HG02759 (cell line): ENCODE data around the gene C1orf141.
A peak's percentile ranks its signal among the peaks of the same experiment; 100 is the strongest.
"Not testable (repeated sequence)": the region's sequence is repeated elsewhere in the genome, so short reads cannot be mapped to it uniquely, and the experiment has no call there.

Experiments used
- ATAC-seq: cut with Tn5 transposase; IDR thresholded peaks from one replicate; pipeline ENCODE4 v1.9.1; 2021; ENCODE audit warnings: mild to moderate bottlenecking, moderate library complexity; ENCODE audit not compliant: unreplicated experiment

C1orf141 gene

GRCh38 chr1:67143966-67144365 is 9.2 kb upstream of the C1orf141 start:
- ATAC-seq = no peak

DNA sequence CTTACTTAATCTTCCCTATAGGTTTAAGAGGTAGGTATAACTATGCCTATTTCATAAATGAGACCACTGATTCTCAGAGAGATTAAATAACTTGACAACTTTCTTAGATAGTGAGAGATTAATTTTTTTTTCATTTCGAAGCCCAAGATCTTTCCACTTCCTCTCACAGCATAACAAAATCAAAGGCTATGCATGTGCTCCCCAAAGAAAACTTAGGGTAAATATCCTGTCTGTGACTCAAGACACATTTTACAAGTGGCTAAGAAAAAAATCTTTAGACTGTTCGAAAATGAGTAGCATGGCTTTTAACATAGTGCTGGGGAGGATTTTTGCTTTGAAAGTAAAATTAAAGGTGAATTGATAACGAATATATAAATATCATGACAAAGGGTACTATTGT is 8.2 kb upstream of the C1orf141 start:
- ATAC-seq = no peak

DNA sequence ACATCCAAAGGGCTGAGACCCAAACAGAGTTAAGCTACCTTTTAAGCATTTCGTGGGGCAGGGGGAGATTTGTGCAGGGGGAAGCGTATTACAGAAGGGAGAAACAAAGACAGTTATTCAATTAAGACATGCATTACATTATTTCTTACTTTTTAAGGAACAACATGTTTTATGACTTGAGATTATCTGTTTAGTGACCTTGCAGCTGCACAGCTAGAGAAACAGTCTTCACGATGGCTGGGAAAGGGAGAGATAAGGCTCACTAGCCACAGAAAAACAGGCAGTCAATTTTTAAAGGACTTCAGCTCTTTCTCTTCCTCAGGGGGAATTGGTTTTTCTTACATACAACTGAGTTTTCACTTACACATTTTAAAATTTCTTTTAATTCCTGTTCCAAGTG is 7.1 kb upstream of the C1orf141 start:
- not testable (repeated sequence) for ATAC-seq

GRCh38 chr1:67140460-67140859 is 5.7 kb upstream of the C1orf141 start:
- ATAC-seq = no peak

DNA sequence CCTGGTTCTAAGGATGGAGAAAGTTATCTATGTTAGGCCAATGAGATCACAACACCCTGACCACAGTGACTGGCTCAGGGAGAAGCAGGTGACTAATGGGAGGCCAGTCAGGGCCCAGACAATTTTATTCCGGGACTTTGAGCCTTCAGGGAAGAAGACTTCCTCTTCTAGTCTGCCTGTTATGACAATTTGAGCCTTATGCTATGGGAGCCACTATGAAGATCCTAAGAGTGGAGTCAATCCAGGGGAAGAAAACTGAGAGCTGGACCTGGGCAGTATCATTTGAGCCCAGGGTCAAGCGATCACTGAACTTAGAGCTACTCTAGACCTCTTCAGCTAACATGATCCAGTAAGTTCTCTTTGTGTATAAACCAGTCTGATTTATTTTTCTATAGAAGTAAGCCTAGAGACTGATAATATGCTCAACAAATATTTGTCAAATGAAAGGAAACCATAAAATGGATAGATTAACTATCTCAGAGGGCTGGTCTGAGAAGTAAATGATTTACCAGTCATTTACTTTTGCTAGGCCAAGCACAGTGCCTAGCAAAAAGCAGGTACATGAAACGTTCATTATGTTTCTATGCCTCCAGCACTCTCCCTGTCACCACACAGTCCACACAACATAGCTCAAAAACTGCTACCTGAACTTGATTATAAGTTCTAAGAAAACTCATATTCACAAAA is 4.2 kb upstream of the C1orf141 start:
- no peak for ATAC-seq

DNA sequence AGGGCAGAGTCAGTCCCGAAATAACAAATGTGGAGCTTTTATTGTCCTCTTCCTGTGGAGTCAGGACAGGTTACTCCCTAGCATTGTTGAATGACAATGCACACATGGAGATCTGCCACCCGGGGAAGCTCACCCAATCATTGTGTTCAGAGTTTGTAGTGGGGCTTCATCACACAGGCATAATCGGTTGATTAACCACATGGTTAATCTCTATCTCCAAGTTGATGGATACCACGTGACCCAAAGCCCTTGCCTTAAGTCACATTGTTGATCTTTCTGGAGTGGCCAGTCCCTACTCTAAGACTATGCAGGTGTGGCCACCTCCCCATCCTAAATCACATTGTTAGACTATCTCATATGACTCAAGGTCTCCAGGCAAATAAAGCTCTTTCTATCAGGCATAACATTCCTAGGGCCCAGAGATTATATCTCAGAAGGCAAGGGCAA is 2.6 kb upstream of the C1orf141 start:
- ATAC-seq = no peak

DNA sequence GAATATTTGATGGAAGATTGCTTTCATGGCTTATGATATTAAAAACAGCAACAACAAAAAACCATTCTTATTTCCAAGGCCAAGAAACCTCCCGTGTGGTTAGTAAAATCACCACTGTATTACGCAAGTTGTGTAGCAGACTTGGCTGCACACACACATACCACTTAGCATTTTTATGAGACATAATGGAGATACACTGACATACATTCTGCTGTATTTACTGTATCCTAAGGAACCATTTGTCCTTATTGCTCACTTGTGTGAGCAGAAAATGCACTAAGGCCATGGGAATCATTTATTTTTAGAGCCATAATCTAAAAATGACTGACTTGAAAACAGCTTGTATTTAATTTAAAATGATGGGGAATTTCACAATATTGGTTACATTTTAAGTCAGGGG is 584 bp upstream of the C1orf141 start:
- no peak for ATAC-seq

DNA sequence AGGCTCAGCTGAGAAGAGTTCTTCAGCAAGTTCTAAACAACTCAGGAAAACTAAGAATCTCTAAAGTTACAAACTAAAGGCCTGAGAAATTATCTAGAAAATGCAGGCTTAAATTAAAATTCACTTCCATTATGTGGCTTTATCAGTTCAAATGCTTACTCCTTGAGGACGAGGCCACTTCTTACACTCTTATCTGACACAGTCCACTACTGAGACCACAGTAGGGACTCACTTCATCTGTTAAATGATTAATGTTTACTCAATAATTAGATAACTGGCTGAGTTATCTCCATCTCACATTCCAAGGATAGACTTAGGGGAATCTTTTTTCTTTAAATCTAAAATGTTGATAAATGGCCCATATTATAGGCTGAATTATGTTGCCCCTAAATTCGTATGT is 1.6 kb downstream of the C1orf141 start:
- ATAC-seq = no peak

DNA sequence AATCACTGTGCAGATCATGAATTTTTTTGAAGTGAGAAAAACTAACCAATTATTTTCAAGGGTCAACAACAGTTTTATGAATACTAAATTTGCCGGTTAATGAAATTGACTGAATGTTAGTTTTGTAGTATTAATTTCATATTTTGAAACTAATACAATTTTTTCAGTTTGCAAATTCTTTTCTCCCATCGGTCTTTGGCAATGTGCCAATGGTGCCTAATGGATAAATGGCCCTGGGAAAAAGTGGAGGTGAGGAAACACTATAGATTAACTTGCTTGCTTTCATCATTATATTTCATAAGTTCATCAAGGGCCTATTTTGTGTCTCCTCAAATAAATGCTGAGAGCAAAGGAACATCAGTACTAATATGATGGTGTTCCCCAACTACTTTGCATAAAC is 4.1 kb downstream of the C1orf141 start:
- no peak for ATAC-seq

GRCh38 chr1:67126974-67127373 is 7.8 kb downstream of the C1orf141 start:
- no peak for ATAC-seq

- ATAC-seq = no peak
Observed at GRCh38 chr1:67126111-67126746, 8.5 kb downstream of the C1orf141 start.

DNA sequence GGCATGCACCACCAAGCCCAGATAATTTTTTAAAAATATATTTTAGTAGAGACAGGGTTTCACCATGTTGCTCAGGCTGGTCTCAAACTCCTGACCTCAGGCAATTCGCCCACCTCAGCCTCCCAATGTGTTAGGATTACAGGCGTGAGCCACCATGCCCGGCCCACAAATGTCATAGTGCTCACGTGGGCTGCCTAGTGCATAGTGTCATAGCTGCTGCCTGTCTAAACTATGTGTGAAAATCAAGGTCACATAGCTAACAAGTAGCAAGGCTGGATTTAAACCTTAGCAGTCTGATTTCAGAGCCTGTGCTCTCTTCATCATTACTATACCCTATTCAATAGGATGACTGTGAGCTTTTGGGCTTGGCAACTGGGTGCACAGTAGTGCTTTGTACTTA is 10.3 kb downstream of the C1orf141 start:
- ATAC-seq = no peak

DNA sequence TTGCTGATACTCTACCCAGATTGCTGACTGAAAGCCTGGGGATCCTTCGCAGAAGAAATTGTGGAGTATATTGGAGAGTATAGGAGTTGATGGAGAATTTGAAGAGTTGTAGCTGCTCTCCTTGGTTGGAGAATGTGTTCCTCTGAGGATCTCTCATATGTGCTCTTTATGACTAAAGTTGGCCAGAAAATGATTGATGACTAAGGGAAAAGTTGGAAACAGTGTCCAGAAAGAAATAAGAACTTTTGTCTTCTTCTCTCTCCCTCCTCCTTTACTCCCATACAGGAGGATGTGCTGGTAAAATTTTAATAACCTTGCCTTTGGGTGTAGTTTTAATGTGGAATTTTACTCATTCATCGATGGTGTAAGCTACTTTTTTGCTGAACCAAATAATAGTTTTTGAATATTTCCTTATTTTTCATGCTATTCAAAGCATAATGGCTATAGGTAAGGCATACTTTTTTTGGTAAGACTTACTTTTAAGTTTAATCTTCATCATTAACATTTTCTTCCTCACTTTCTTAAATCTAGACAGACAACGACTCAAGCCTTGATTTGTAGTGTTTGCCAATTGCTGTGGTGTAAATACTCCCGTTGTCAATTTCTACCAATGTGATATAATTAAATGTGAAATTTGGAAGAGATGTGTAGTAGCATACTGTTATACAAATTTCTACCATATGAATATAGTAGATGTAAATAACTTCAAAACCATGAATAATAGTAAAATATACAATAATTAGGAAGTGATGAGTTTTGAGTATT is 13.7 kb downstream of the C1orf141 start:
- no peak for ATAC-seq

DNA sequence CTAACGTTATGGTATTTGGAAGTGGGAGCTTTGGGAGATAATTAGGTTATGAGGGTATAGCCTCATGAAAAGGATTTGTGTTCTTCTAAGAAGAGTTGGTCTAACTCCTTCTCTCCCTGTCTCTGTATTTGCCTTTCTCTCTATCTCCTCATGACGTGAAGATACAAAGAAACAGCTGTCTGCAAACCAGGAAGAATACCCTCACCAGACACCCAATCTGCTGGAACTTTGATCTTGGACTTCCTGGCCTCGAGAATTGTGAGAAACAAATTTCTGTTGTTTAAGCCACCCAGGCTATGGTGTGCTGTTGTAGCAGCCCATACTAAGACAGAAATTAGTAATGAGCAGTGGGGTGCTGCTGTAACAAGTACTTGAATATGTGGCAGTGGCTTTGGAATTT is 16.1 kb downstream of the C1orf141 start:
- no peak for ATAC-seq

DNA sequence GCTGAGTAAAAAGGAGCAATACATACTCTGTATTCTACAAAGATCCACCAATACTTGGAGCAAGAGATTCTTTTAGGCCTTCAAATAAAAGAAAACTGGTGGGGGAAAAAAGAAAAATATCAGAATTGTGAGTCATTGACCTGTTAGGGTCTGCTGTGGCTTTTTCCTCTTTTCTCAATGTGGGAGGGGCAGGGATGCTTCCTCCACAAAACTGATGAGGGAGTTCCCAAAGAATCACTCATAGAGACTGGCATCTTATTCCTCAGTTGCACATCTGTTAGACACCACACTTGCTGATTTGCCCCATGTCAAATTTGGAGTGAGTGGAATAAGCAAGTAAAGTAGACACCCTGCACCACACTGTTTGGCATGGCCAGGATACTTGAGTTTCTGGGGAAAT is 16.6 kb downstream of the C1orf141 start:
- ATAC-seq = no peak

DNA sequence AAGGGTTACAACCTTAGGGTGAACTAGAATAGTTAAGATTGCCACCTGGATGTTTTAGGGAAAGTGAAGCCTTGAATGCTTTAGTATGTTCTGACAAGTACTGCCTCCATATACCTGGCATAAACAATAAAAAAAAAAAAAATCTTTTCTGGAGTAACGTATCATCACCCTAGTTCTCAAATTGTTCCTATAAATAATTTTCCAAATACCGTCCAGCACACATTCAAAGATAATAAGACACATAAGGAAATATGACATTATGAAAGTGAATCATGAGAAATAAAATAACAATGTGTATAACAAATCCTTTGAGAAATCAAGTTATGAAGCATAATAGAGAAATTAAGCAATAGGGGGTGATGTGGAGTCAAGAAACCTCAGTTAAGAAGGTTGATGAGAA is 20.6 kb downstream of the C1orf141 start:
- no peak for ATAC-seq

DNA sequence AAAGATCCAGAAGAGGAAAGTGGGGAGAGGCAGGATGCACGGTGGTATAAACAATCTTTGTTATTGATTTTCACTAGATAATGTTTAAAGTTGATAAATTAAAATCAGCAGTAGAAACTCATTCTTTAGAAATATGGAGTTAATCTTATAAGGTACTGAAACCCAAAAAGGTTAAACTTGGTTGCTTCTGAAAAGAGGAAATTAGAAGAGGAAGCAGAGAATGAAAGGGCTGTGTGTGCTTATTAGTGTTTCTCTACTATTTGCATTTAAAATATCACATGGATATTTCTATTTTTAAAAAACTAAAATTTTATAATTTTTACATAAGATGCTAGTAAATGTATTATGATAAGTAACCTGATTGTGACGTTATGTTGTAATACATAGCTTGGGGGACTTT is 24.4 kb downstream of the C1orf141 start:
- ATAC-seq = peak; percentile 20

GRCh38 chr1:67105508-67105907 is 29.3 kb downstream of the C1orf141 start:
- no peak for ATAC-seq

DNA sequence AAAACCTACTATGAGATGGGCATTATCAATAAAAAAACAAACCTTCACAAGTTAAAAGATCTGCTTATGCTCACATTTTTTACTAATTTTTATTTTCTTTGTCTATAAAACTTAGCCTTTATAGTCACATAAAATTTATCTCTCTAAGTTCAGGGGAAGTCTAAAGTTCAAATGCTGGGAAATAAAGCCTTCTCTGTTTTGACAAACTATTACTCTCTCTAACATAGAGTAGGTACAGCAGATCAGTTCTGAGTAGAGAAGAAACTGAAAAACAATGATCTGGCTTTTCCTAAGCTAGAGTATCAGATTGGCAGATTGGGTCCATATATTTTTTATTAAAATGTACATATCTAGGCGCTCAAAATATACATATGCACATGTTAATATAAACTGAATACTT is 31.2 kb downstream of the C1orf141 start:
- no peak for ATAC-seq

DNA sequence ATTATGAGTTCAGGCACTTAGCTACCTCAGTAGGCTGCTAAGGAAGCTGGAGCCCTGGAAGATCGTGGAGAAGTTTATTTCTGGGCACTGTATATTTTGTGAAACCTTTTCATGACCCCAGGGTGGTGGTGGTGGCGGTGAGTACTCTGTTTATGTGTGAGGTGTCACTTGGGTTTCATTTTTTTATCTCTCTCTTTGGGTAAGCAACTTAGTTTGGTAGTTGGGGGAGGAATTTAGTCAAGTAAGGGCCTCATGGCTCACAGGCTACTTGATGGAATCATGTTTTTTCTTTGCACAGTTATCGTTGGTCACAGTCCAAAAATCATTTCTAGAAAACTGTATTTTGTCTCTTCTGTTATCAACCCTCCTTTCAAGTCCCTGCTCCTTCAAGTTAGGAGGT is 33.9 kb downstream of the C1orf141 start:
- no peak for ATAC-seq

- no peak for ATAC-seq
Observed at GRCh38 chr1:67097305-67097704, 37.5 kb downstream of the C1orf141 start.

DNA sequence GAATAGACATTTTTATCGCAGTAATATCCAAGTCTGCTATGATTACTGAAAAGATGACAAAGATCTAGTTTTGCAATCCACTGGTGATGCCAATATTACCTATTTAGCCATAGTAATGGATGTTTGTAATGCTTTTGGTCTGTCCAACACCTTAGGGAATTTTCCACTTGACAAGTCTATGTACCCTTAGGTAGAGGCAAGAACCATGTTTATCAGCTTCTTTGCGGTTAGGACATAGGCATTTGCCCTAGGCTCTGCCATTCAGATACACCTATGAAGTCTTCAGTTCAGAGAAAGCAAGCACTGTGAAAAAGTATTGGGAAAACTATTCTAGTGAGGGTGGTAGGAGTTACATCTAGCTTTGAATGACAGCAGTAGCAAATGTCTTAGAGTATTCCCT is 40.6 kb downstream of the C1orf141 start:
- no peak for ATAC-seq
